ENCODE results near the gene PAXX. TPM values are rescaled to one million over a fixed set of nuclear protein-coding genes. Genes with fewer than 3 reads are reported as not detected.
"Not testable (repeated sequence)": the region's sequence is repeated elsewhere in the genome, so short reads cannot be mapped to it uniquely, and the experiment has no call there.

PAXX gene
- polyA plus RNA-seq, 12 donors, result 15.5 to 51.6 (median 19.6) TPM; not detected in 1

- no peak for DNase-seq
Observed at GRCh38 chr9:136997371-136997770, 5.1 kb downstream of the PAXX start.

- DNase-seq, result no peak
Observed at GRCh38 chr9:136997830-136998234, 5.6 kb downstream of the PAXX start.

- no peak for DNase-seq
Observed at GRCh38 chr9:137000177-137000930, 8.1 kb downstream of the PAXX start.

DNA sequence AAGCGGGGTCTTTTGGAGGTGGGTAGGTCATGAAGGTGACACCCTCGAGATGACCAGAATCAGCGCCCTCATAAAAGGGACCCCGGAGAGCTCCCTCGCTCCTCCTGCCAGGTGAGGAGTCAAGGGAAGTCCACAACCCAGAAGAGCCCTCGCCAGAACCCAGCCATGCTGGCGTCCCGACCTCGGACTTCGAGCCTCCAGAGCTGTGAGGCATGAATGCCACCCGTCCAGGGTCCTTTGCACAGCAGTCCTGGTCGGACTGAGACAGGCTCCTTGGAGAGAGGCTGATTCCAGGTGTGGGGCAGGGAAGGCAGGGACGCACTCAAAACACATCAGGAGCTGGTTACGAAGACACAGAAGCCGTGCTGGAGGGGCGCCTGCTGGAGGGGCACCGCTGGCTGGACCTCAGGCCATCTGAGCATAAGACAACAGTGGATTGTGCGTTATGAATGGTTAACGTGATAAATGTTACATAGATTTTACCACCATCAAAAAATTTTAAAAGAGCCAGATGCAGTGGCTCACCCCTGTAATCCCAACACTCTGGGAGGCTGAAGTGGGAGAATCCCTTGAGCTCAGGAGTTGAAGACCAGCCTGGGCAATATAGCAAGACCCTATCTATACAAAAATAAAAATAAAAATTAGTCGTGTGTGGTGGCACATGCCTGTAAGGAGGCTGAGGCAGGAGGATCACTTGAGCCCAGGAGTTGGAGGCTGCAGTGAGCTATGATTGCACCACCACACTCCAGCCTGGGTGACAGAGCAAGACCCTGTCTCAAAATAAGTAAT is 9.8 kb downstream of the PAXX start:
- no peak for DNase-seq

GRCh38 chr9:137002646-137003041 is 10.4 kb downstream of the PAXX start:
- no peak for DNase-seq

GRCh38 chr9:137004285-137004684 is 12.1 kb downstream of the PAXX start:
- not testable (repeated sequence) for DNase-seq

GRCh38 chr9:137006116-137007003 is 14.1 kb downstream of the PAXX start:
- DNase-seq, result no peak

- no peak for DNase-seq
Observed at GRCh38 chr9:137007108-137007815, 15.0 kb downstream of the PAXX start.

GRCh38 chr9:137007816-137008270 is 15.6 kb downstream of the PAXX start:
- DNase-seq, result no peak

GRCh38 chr9:137008312-137008711 is 16.1 kb downstream of the PAXX start:
- no peak for DNase-seq

DNA sequence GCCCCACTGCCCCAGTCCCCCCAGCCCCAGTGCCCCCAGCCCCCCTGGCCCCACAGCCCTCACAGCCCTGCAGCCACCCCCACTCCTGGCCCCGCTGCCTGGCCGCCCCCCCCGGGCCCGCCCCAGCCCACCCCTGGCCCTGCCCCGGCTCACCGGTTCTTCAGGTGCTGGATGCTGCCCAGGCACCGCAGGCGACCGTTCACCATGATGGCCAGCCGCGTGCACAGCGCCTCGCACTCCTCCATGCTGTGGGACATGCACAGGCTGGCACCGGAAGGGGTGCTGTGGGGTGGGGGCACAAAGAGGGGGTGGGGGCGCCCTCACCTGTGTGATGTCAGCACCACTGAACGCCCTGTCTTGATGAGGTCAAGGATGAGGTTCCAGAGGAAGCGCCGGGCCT is 17.0 kb downstream of the PAXX start:
- no peak for DNase-seq

- no peak for DNase-seq
Observed at GRCh38 chr9:137009938-137010732, 17.9 kb downstream of the PAXX start.

GRCh38 chr9:137011156-137011555 is 18.9 kb downstream of the PAXX start:
- DNase-seq, result no peak

GRCh38 chr9:137011907-137012675 is 19.9 kb downstream of the PAXX start:
- no peak for DNase-seq

DNA sequence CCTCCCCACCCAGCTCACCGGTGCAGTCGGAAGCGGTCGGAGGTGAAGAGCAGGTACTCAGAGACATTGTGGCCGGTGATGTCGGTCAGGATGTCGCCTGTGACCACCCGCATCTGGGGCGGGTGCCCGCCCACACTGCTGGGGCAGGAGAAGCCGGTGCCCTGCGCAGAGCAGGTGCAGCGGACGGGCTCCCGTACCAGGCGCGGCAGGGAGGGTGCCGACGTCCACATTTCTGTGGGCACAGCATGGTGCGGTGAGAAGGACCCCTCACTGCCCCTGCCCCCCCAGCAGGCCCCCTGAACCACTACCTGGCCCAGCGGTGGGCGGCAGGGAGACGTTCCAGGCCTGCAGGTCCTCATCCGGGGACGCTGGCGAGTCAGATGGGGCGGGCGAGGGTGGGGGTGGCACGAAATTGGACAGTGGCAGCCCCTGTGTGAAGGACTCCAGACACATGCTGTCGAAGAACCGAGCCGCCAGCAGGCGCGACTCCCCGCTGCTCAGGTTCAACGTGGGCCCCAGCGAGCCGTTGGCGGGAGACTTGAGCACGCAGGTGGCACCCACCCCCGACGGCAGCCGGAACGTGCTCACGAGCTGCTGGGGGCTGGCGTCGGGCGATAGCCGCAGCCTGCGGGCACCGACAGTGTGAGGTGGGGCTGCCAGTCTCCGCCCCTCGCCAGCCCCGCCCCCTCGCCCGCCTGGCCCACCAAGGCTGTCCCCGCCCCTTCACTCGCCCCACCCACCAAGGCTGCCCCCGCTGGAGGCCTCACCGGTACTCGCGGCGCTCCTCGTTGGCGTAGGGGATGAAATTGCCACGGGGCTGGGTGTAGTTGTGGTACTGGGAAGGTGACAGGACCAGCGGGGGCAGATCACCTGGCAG is 20.7 kb downstream of the PAXX start:
- no peak for DNase-seq

GRCh38 chr9:137013571-137013940 is 21.3 kb downstream of the PAXX start:
- DNase-seq, result no peak

DNA sequence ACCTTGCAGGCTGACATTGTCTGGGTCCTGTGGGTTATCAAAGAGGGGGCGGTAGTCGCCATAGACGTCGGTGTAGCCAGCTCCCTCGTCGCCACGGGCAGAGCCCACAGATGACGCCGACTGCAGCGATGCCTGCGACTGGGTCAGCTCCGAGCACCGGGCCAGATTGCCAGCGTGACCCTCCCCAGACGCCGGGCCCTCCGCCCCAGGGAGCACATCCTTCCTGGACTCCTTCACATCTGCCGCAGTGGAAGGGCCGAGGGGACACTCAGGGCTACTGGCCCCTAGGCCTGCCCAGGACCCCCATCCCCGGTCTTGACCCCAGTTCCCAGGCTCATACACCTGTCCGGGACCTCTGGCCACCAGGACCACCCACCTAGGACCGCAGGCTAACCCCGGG is 21.9 kb downstream of the PAXX start:
- no peak for DNase-seq

GRCh38 chr9:137014776-137015539 is 22.7 kb downstream of the PAXX start:
- DNase-seq, result no peak

All from muscle of arm (tissue), 12 donors.